ENCODE data around the gene TBC1D22A.

- TF ChIP-seq EZH2 (IDR thresholded peaks at IDR 0.05; ENCODE audit: low read length): no peak
- no peak for TF ChIP-seq CTCF (optimal IDR thresholded peaks at IDR 0.05 in 1 of 3, IDR thresholded peaks at IDR 0.05 in 1 of 3, conservative IDR thresholded peaks at IDR 0.05 in 1 of 3; ENCODE audit: extremely low read depth in 1 of 3, insufficient read depth in 2 of 3, low read length in 3 of 3)
Measured at GRCh38 chr22:47157093-47157420, 394.6 kb downstream of the TBC1D22A start.

Data from keratinocyte (primary cell).